Neural cell (in vitro differentiated cells): Measurements from ENCODE around the gene ZNF483.

Source experiments
- POLR2AphosphoS5 ChIP-seq: IDR thresholded peaks from 2 replicates; pipeline ENCODE4 v1.6.1; 2012
- SMC3 ChIP-seq: fragments of 450-650 bp; conservative IDR thresholded peaks from 2 replicates; pipeline ENCODE4 v1.6.1; 2014; ENCODE audit warnings: antibody characterized with exemption, mild to moderate bottlenecking, moderate library complexity; ENCODE audit not compliant: poor library complexity
- TF ChIP-seq, protein P1 (sequence below): fragments of 450-650 bp; IDR thresholded peaks from 2 replicates; pipeline ENCODE4 v1.5.1; 2014; ENCODE audit warnings: antibody characterized with exemption, mild to moderate bottlenecking, moderate library complexity; ENCODE audit not compliant: poor library complexity, severe bottlenecking

- TF ChIP-seq, protein P1, sequence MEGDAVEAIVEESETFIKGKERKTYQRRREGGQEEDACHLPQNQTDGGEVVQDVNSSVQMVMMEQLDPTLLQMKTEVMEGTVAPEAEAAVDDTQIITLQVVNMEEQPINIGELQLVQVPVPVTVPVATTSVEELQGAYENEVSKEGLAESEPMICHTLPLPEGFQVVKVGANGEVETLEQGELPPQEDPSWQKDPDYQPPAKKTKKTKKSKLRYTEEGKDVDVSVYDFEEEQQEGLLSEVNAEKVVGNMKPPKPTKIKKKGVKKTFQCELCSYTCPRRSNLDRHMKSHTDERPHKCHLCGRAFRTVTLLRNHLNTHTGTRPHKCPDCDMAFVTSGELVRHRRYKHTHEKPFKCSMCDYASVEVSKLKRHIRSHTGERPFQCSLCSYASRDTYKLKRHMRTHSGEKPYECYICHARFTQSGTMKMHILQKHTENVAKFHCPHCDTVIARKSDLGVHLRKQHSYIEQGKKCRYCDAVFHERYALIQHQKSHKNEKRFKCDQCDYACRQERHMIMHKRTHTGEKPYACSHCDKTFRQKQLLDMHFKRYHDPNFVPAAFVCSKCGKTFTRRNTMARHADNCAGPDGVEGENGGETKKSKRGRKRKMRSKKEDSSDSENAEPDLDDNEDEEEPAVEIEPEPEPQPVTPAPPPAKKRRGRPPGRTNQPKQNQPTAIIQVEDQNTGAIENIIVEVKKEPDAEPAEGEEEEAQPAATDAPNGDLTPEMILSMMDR: no peak
- TF ChIP-seq POLR2AphosphoS5 (no peak), SMC3 (no peak)
These were observed 97.6 kb downstream of the ZNF483 start for GRCh38 chr9:111622626-111623025.
